ENCODE results near the gene TMEM145. TPM values are rescaled to one million over a fixed set of nuclear protein-coding genes. Genes with fewer than 3 reads are reported as not detected.

Gene TMEM145
- total RNA-seq, 2 donors from 2014 or later = 0.85 TPM; not detected in 1

GRCh38 chr19:42344336-42344893 is 31.3 kb downstream of the TMEM145 start:
- Histone ChIP-seq H3K9me3 (no peaks in the 10 kb centered on the region), H3K27me3 (replicated peaks; ENCODE audit: insufficient read depth) (no peaks in the 10 kb centered on the region), H3K4me3 (no peak overlapping the region), H3K4me1 (replicated peaks) (no peaks in the 10 kb centered on the region), H3K36me3 (peaks cover 0 to 4% of the 10 kb centered on the region in 2 donors), H3K27ac (no peak overlapping the region)
- 85% methylated on average over 18 of the region's 18 CpGs for WGBS
- no peak for DNase-seq (ENCODE audit: low spot score)
- no peak for TF ChIP-seq POLR2AphosphoS5 (IDR thresholded peaks at IDR 0.05)
- TF ChIP-seq, protein P1, sequence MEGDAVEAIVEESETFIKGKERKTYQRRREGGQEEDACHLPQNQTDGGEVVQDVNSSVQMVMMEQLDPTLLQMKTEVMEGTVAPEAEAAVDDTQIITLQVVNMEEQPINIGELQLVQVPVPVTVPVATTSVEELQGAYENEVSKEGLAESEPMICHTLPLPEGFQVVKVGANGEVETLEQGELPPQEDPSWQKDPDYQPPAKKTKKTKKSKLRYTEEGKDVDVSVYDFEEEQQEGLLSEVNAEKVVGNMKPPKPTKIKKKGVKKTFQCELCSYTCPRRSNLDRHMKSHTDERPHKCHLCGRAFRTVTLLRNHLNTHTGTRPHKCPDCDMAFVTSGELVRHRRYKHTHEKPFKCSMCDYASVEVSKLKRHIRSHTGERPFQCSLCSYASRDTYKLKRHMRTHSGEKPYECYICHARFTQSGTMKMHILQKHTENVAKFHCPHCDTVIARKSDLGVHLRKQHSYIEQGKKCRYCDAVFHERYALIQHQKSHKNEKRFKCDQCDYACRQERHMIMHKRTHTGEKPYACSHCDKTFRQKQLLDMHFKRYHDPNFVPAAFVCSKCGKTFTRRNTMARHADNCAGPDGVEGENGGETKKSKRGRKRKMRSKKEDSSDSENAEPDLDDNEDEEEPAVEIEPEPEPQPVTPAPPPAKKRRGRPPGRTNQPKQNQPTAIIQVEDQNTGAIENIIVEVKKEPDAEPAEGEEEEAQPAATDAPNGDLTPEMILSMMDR (IDR thresholded peaks at IDR 0.05) = no peak
- no peak for TF ChIP-seq POLR2A (IDR thresholded peaks at IDR 0.05)
- intact Hi-C loops (cut with DNase I) = no loop called here

- H3K4me3 ChIP-seq = no peak overlapping the region
- no peaks in the 10 kb centered on the region for H3K27me3 ChIP-seq (replicated peaks; ENCODE audit: insufficient read depth)
- H3K4me1 ChIP-seq (replicated peaks) = no peaks in the 10 kb centered on the region
- TF ChIP-seq POLR2AphosphoS5 (IDR thresholded peaks at IDR 0.05) = no peak
- TF ChIP-seq, protein P1 (IDR thresholded peaks at IDR 0.05) = no peak
- TF ChIP-seq POLR2A (IDR thresholded peaks at IDR 0.05) = no peak
- H3K27ac ChIP-seq = no peak overlapping the region
- peaks cover 0 to 4% of the 10 kb centered on the region in 2 donors for H3K36me3 ChIP-seq
- intact Hi-C loops (cut with DNase I) = no loop called here
- no peak for DNase-seq (ENCODE audit: low spot score)
- H3K9me3 ChIP-seq = no peaks in the 10 kb centered on the region
- 83% methylated on average over 6 of the region's 6 CpGs for whole genome bisulfite sequencing
These were observed 32.2 kb downstream of the TMEM145 start for GRCh38 chr19:42345191-42345812.

GRCh38 chr19:42348211-42348610 is 35.1 kb downstream of the TMEM145 start:
- H3K27ac ChIP-seq = no peak overlapping the region
- no peak for TF ChIP-seq POLR2A (IDR thresholded peaks at IDR 0.05)
- TF ChIP-seq, protein P1 (IDR thresholded peaks at IDR 0.05) = no peak
- no peak for TF ChIP-seq POLR2AphosphoS5 (IDR thresholded peaks at IDR 0.05)
- no peaks in the 10 kb centered on the region for H3K27me3 ChIP-seq (replicated peaks; ENCODE audit: insufficient read depth)
- no peak for DNase-seq (ENCODE audit: low spot score)
- no peaks in the 10 kb centered on the region for H3K4me1 ChIP-seq (replicated peaks)
- intact Hi-C loops (cut with DNase I) = no loop called here
- no peak overlapping the region for H3K4me3 ChIP-seq
- H3K9me3 ChIP-seq = no peaks in the 10 kb centered on the region
- WGBS = 94% methylated on average over 14 of the region's 14 CpGs
- H3K36me3 ChIP-seq = peaks cover 0 to 4% of the 10 kb centered on the region in 2 donors

DNA sequence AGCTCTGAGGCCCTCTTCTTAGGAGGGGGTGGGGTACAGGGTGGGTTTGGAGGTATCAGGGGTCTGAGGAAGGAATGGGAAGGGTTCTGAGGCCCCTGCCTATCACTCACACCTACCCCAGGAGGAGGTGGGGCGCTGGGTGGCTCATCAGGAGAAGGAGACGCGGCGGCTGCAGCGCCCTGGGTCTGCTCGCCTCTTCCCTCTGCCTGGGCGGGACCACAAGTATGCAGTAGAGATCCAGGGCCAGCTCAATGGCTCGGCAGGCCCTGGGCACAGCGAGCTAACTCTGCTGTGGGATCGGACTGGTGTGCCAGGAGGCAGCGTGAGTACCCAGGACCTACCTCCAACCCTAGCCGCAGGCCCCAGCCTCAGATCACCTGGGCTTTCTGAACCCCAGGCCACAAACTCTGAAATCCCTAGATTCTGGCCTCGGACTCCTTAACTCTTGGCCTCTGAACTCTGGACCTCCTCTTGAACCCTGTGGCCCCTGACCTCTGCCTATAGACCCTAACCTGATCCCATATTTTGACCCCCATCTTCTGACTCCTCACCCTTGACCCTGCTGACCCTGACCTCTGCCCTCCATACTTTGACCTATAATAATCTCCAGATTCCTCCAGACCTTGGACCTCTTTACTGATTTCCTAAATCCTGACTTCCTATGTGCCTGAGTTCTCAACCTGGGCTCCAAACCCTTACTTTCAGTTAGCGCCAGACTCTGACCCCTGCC is 36.4 kb downstream of the TMEM145 start:
- intact Hi-C loops (cut with DNase I) = no loop called here
- Histone ChIP-seq H3K4me1 (replicated peaks) (no peaks in the 10 kb centered on the region), H3K27me3 (replicated peaks; ENCODE audit: insufficient read depth) (no peaks in the 10 kb centered on the region), H3K27ac (no peak overlapping the region), H3K4me3 (no peak overlapping the region), H3K36me3 (peaks cover 0 to 4% of the 10 kb centered on the region in 2 donors), H3K9me3 (no peaks in the 10 kb centered on the region)
- no peak for DNase-seq (ENCODE audit: low spot score)
- no peak for TF ChIP-seq POLR2A (IDR thresholded peaks at IDR 0.05)
- TF ChIP-seq, protein P1 (IDR thresholded peaks at IDR 0.05) = no peak
- TF ChIP-seq POLR2AphosphoS5 (IDR thresholded peaks at IDR 0.05) = no peak
- WGBS = 89% methylated on average over 14 of the region's 14 CpGs

Data from prostate gland (tissue), 2 donors.